K562 (cell line): Measurements from ENCODE around the gene VIT. TPM values are rescaled to one million over a fixed set of nuclear protein-coding genes. Genes with fewer than 3 reads are reported as not detected.

ENCODE experiments used
- ATAC-seq: fragments of 200-7000 bp; cut with Tn5 transposase; 3 replicates; pipeline ENCODE4 v1.9.1; 2020; ENCODE audit warnings: moderate library complexity
- BruUV-seq: library from RNA; stranded (reverse); fragments of 400-500 nt; replicated peaks from 2 replicates; lab custom pipeline; 2021; lab: Mats Ljungman, UMichigan
- CTCF ChIA-PET: fragments of 300-600 bp; formaldehyde crosslinking; extraction: SDS; loops from one replicate; lab custom pipeline; 2021; ENCODE audit warnings: low intra/inter-chr PET ratio; lab: Yijun Ruan, JAX
- POLR2A ChIA-PET: fragments of 300-600, 350-650 bp; sonication (Branson Sonifier 250); formaldehyde crosslinking; extraction: SDS; loops from one replicate; lab custom pipeline; 2021; ENCODE audit warnings: antibody characterized with exemption, inconsistent platforms; lab: Yijun Ruan, JAX
- DNase-seq, 4 experiments: peaks; one replicate each; pipeline versions ENCODE4 v3.0.0 to v3.0.0-alpha.2; 2011 to 2018; ENCODE audit warnings: low spot score in 3 of 4, mixed read lengths in 3 of 4; ENCODE audit errors: extremely low read depth in 1 of 4
- FAIRE-seq: peaks from 2 replicates; lab custom pipeline; 2011; peaks lifted over from hg19 to GRCh38; lab: Jason Lieb, UNC
- H2AFZ ChIP-seq: 2 replicates; pipeline ENCODE4 v1.6.0; 2011; ENCODE audit warnings: low read depth, low read length, control low read depth, inconsistent platforms
- H3K27ac ChIP-seq: fragments of 200-600 bp; 3 replicates; pipeline ENCODE4 v1.8.0; 2011; ENCODE audit warnings: low read depth, mild to moderate bottlenecking, control low read depth, inconsistent platforms, low read length, moderate library complexity, mixed read lengths; ENCODE audit errors: extremely low read depth
- H3K27me3 ChIP-seq, 2 experiments: fragments of 300-600 bp in 1 of 2; 2 replicates in 1 of 2; 3 replicates in 1 of 2; pipeline versions ENCODE4 v1.6.0 to v1.8.0; 2011; ENCODE audit warnings: inconsistent platforms in 2 of 2, low read length in 2 of 2, mild to moderate bottlenecking in 1 of 2, mixed read lengths in 1 of 2, moderate library complexity in 1 of 2; ENCODE audit not compliant: control insufficient read depth in 2 of 2, insufficient read depth in 2 of 2
- H3K36me3 ChIP-seq: fragments of 300-600 bp; 3 replicates; pipeline ENCODE4 v1.8.0; 2011; ENCODE audit warnings: mild to moderate bottlenecking, low read length, inconsistent platforms; ENCODE audit not compliant: control insufficient read depth, insufficient read depth
- H3K4me1 ChIP-seq, 2 experiments: fragments of 200-600 bp in 1 of 2; replicated peaks in 1 of 2; 2 replicates in 1 of 2; 3 replicates in 1 of 2; pipeline versions ENCODE4 v1.5.1 to v1.8.0; 2011; ENCODE audit warnings: inconsistent platforms in 2 of 2, low read length in 2 of 2, mild to moderate bottlenecking in 1 of 2, mixed read lengths in 1 of 2, moderate library complexity in 1 of 2; ENCODE audit not compliant: control insufficient read depth in 2 of 2, insufficient read depth in 2 of 2
- H3K4me2 ChIP-seq: 2 replicates; pipeline ENCODE4 v1.6.1; 2011; ENCODE audit warnings: low read length, control low read depth, inconsistent platforms, mixed read lengths; ENCODE audit not compliant: insufficient read depth
- H3K4me3 ChIP-seq: fragments of 200-600 bp; sonication (generic), shearing (Covaris generic); 2 replicates; pipeline ENCODE4 v1.5.1; 2016; ENCODE audit warnings: control low read depth, inconsistent platforms
- H3K79me2 ChIP-seq: fragments of 200-600 bp; 3 replicates; pipeline ENCODE4 v1.8.0; 2011; ENCODE audit warnings: low read length, inconsistent platforms; ENCODE audit not compliant: control insufficient read depth, insufficient read depth
- H3K9ac ChIP-seq, 2 experiments: 2 replicates each; pipeline versions ENCODE4 v1.6.0 to v1.6.1; 2011; ENCODE audit warnings: low read depth in 2 of 2, low read length in 2 of 2, control low read depth in 1 of 2, inconsistent platforms in 1 of 2, mild to moderate bottlenecking in 1 of 2, mixed read lengths in 1 of 2; ENCODE audit not compliant: insufficient read depth in 1 of 2
- H3K9me1 ChIP-seq: one replicate; pipeline ENCODE4 v1.6.0; 2011; ENCODE audit warnings: inconsistent platforms, mild to moderate bottlenecking, low read length, moderate library complexity; ENCODE audit not compliant: control insufficient read depth, insufficient read depth
- H3K9me3 ChIP-seq: replicated peaks from 2 replicates; pipeline ENCODE4 v1.5.1; 2011; ENCODE audit warnings: low read depth, low read length, inconsistent platforms; ENCODE audit not compliant: control insufficient read depth, insufficient read depth
- H4K20me1 ChIP-seq: replicated peaks from 2 replicates; pipeline ENCODE4 v1.6.1; 2011; ENCODE audit warnings: low read length, inconsistent platforms, mixed read lengths; ENCODE audit not compliant: control insufficient read depth, insufficient read depth
- CBX1 ChIP-seq: sonication (generic); IDR thresholded peaks from 2 replicates; pipeline ENCODE4 v1.6.1; 2016; ENCODE audit warnings: antibody characterized with exemption, low read depth, mild to moderate bottlenecking
- CC2D1A ChIP-seq: fragments of 450-650 bp; IDR thresholded peaks from 2 replicates; pipeline ENCODE4 v1.6.1; 2017; ENCODE audit warnings: mild to moderate bottlenecking
- FOXM1 ChIP-seq, 2 experiments: fragments of 450-650 bp in 1 of 2; sonication (generic) in 1 of 2; formaldehyde crosslinking in 1 of 2; IDR thresholded peaks; 2 replicates each; pipeline versions ENCODE4 v1.6.1 to v1.9.0; 2017 to 2022; ENCODE audit warnings: low read depth in 2 of 2, mild to moderate bottlenecking in 2 of 2, missing genetic modification reagents in 1 of 2, moderate library complexity in 1 of 2
- FUS ChIP-seq: fragments of 200-400 bp; formaldehyde crosslinking; optimal IDR thresholded peaks from 2 replicates; pipeline ENCODE3; 2017; ENCODE audit warnings: low read depth, low read length
- GATAD2B ChIP-seq: fragments of 450-650 bp; IDR thresholded peaks from 2 replicates; pipeline ENCODE4 v1.6.1; 2017; ENCODE audit warnings: mild to moderate bottlenecking, borderline replicate concordance
- IFI16 ChIP-seq: fragments of 250-450 bp; sonication (Bioruptor Pico); IDR thresholded peaks from 2 replicates; pipeline ENCODE4 v2.1.2; 2022; ENCODE audit warnings: mild to moderate bottlenecking, inconsistent platforms
- MITF ChIP-seq: IDR thresholded peaks from 2 replicates; pipeline ENCODE4 v1.6.1; 2014; ENCODE audit warnings: antibody characterized with exemption
- PURB ChIP-seq: sonication (generic); formaldehyde crosslinking; IDR thresholded peaks from 2 replicates; pipeline ENCODE4 v1.9.0; 2021; ENCODE audit warnings: low read depth, mild to moderate bottlenecking, missing genetic modification reagents
- SRSF1 ChIP-seq: fragments of 200-400 bp; formaldehyde crosslinking; IDR thresholded peaks from 2 replicates; pipeline ENCODE4 v1.6.1; 2017; ENCODE audit warnings: mild to moderate bottlenecking, low read depth, low read length, moderate library complexity
- TCF3 ChIP-seq: sonication (generic); formaldehyde crosslinking; IDR thresholded peaks from 2 replicates; pipeline ENCODE4 v1.4.0; 2020; ENCODE audit warnings: mild to moderate bottlenecking, missing genetic modification reagents
- TCF7 ChIP-seq: sonication (generic); IDR thresholded peaks from 2 replicates; pipeline ENCODE4 v1.6.1; 2016; ENCODE audit warnings: antibody characterized with exemption, borderline replicate concordance
- ZKSCAN8 ChIP-seq: fragments of 200-800 bp; sonication (Bioruptor generic); IDR thresholded peaks from 2 replicates; pipeline ENCODE4 v1.6.1; 2016; ENCODE audit warnings: missing genetic modification characterization, missing compliant biosample characterization
- ZNF217 ChIP-seq: sonication (generic); formaldehyde crosslinking; IDR thresholded peaks from 2 replicates; pipeline ENCODE4 v1.8.0; 2022; ENCODE audit warnings: mild to moderate bottlenecking, missing genetic modification reagents
- ZSCAN29 ChIP-seq: fragments of 450-650 bp; IDR thresholded peaks from 2 replicates; pipeline ENCODE4 v1.6.1; 2017
- in situ Hi-C: fragments of 300-500 bp; cut with MboI; formaldehyde crosslinking; loops from 4 replicates; pipeline ENCODE4 v1.15.0; 2018; ENCODE audit warnings: inconsistent platforms, mixed read lengths
- intact Hi-C: fragments of 100-400 bp; cut with micrococcal nuclease; formaldehyde crosslinking; loops from 2 replicates; pipeline ENCODE4 v1.14.2; 2022
- polyA plus RNA-seq, 8 experiments: library from polyadenylated mRNA; depleted of rRNA in 4 of 8; stranded (reverse) in 5 of 8; unstranded in 3 of 8; fragments of >200 nt; fragmentation: Nextera tagmentation in 2 of 8; fragmentation: Illumina TruSeq in 1 of 8; extraction: Ambion mirVana in 2 of 8; extraction: Trizol in 1 of 8; gene quantifications; 2 replicates each; pipeline versions ENCODE4 v1.2.1 to v1.2.3, GENCODE V29; 2011 to 2014; ENCODE audit warnings: inconsistent platforms in 1 of 8, missing spikeins in 1 of 8
- total RNA-seq, 7 experiments: library from RNA; depleted of rRNA in 6 of 7; stranded (reverse); fragments of >200 nt in 6 of 7; fragmentation: Illumina TruSeq in 2 of 7; extraction: Trizol in 2 of 7; gene quantifications; 2 replicates each; pipeline versions ENCODE4 v1.2.1 to v1.2.3, GENCODE V29; 2011 to 2021; ENCODE audit warnings: low replicate concordance in 1 of 7
- TF ChIP-seq, protein P1 (sequence below): sonication (generic); formaldehyde crosslinking; IDR thresholded peaks from 2 replicates; pipeline ENCODE4 v1.8.1; 2023; ENCODE audit warnings: mild to moderate bottlenecking, missing genetic modification reagents
- TF ChIP-seq, protein P2 (sequence below): fragments of 450-650 bp; IDR thresholded peaks from 2 replicates; pipeline ENCODE4 v1.6.1; 2018; ENCODE audit warnings: mild to moderate bottlenecking, low read depth; ENCODE audit not compliant: partially characterized antibody
- TF ChIP-seq, protein P3 (sequence below): fragments of 450-650 bp; conservative IDR thresholded peaks from 2 replicates; pipeline ENCODE4 v1.6.1; 2016; ENCODE audit warnings: missing genetic modification characterization, low read depth, mild to moderate bottlenecking, missing compliant biosample characterization, moderate library complexity
- TF ChIP-seq, protein P4 (sequence below): fragments of 450-650 bp; IDR thresholded peaks from 2 replicates; pipeline ENCODE4 v1.6.1; 2016

The VIT gene
- total and polyA plus RNA-seq, 9 of the 15 experiments (the other 6 are each of a cell fraction or from before 2014, with no cell fraction given), result not detected

DNA sequence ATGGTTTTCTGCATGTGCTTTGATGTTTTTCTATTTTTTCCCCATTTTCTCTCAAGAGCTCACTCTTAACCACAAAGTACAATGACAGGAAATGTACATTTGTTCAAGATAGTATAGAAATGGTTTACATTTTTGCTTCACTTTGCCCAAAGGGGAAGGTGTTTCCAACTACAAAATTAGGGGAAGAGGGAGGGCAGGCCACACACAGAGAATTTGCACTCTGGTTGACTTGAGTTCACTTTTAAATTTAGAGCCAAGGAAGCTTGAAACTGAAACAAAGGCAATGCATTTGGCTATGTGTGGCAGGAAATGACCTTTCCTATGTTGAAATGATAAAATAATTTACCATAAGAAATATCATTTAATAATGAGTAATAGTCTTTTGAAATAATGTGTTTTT, 19.1 kb upstream of the VIT start:
- no peaks in the 10 kb centered on the region for H3K79me2 ChIP-seq
- no peaks in the 10 kb centered on the region for H4K20me1 ChIP-seq
- H3K36me3 ChIP-seq, result no peaks in the 10 kb centered on the region
- H3K4me1 ChIP-seq, result no peaks in the 10 kb centered on the region
- H3K9me1 ChIP-seq, result no peaks in the 10 kb centered on the region
- H3K9me3 ChIP-seq, result no peaks in the 10 kb centered on the region
- POLR2A ChIA-PET, result no interaction called here
- TF ChIP-seq TCF7 (no peak), GATAD2B (no peak), MITF (no peak), ZSCAN29 (no peak), CC2D1A (no peak), TCF3 (CRISPR knock-in tag) (no peak), FOXM1 (IDR thresholded peaks at IDR 0.05; ENCODE audit: low read depth) (no peak), FOXM1 (CRISPR knock-in tag; IDR thresholded peaks at IDR 0.05; ENCODE audit: low read depth) (no peak), FUS (no peak), ZNF217 (CRISPR knock-in tag) (no peak), PURB (no peak), ZKSCAN8 (CRISPR knock-in tag) (no peak), CBX1 (no peak), SRSF1 (no peak), IFI16 (CRISPR knock-in tag) (no peak)
- TF ChIP-seq, protein P1, sequence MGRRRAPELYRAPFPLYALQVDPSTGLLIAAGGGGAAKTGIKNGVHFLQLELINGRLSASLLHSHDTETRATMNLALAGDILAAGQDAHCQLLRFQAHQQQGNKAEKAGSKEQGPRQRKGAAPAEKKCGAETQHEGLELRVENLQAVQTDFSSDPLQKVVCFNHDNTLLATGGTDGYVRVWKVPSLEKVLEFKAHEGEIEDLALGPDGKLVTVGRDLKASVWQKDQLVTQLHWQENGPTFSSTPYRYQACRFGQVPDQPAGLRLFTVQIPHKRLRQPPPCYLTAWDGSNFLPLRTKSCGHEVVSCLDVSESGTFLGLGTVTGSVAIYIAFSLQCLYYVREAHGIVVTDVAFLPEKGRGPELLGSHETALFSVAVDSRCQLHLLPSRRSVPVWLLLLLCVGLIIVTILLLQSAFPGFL (CRISPR knock-in tag), result no peak
- TF ChIP-seq, protein P2, sequence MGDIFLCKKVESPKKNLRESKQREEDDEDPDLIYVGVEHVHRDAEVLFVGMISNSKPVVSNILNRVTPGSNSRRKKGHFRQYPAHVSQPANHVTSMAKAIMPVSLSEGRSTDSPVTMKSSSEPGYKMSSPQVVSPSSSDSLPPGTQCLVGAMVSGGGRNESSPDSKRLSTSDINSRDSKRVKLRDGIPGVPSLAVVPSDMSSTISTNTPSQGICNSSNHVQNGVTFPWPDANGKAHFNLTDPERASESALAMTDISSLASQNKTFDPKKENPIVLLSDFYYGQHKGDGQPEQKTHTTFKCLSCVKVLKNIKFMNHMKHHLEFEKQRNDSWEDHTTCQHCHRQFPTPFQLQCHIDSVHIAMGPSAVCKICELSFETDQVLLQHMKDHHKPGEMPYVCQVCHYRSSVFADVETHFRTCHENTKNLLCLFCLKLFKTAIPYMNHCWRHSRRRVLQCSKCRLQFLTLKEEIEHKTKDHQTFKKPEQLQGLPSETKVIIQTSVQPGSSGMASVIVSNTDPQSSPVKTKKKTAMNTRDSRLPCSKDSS, result no peak
- TF ChIP-seq, protein P3, sequence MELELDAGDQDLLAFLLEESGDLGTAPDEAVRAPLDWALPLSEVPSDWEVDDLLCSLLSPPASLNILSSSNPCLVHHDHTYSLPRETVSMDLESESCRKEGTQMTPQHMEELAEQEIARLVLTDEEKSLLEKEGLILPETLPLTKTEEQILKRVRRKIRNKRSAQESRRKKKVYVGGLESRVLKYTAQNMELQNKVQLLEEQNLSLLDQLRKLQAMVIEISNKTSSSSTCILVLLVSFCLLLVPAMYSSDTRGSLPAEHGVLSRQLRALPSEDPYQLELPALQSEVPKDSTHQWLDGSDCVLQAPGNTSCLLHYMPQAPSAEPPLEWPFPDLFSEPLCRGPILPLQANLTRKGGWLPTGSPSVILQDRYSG (tag), result no peak
- TF ChIP-seq, protein P4, sequence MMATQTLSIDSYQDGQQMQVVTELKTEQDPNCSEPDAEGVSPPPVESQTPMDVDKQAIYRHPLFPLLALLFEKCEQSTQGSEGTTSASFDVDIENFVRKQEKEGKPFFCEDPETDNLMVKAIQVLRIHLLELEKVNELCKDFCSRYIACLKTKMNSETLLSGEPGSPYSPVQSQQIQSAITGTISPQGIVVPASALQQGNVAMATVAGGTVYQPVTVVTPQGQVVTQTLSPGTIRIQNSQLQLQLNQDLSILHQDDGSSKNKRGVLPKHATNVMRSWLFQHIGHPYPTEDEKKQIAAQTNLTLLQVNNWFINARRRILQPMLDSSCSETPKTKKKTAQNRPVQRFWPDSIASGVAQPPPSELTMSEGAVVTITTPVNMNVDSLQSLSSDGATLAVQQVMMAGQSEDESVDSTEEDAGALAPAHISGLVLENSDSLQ, result no peak
- no peak overlapping the region for H3K9ac ChIP-seq
- no TSS peak for BruUV-seq
- CTCF ChIA-PET, result no interaction called here
- no peak for ATAC-seq
- H3K27ac ChIP-seq, result no peak overlapping the region
- no peak overlapping the region for H2AFZ ChIP-seq
- DNase-seq, result no peak
- H3K4me3 ChIP-seq, result no peak overlapping the region
- no peaks in the 10 kb centered on the region for H3K27me3 ChIP-seq
- FAIRE-seq, result no peak
- intact Hi-C loops, result no loop called here
- H3K4me2 ChIP-seq, result no peak overlapping the region
- in situ Hi-C loops, result no loop called here
